ENCODE results near the gene POLRMT. TPM values are rescaled to one million over a fixed set of nuclear protein-coding genes. Genes with fewer than 3 reads are reported as not detected.

Gene POLRMT
- total RNA-seq, 1 experiment from 2014 or later = 104 TPM

GRCh38 chr19:583968-584239 lies 49.4 kb downstream of the POLRMT start:
- no peak overlapping the region for H3K18ac ChIP-seq (ENCODE audit: insufficient read length, low read depth, low read length)
- H2BK12ac ChIP-seq (ENCODE audit: insufficient read length, low read depth, low read length) = no peak overlapping the region
- TF ChIP-seq CTCF (conservative IDR thresholded peaks at IDR 0.05) = no peak
- H3K4me1 ChIP-seq (ENCODE audit: insufficient read depth, low read length) = no peaks in the 10 kb centered on the region
- no peaks in the 10 kb centered on the region for H4K20me1 ChIP-seq (ENCODE audit: control insufficient read depth, insufficient read depth, insufficient read length)
- H3K27ac ChIP-seq (ENCODE audit: insufficient read length, low read depth, low read length) = no peak overlapping the region
- H3K4ac ChIP-seq (ENCODE audit: low read depth, low read length) = no peak overlapping the region
- H3K9me3 Mint-ChIP-seq = no peaks in the 10 kb centered on the region
- H2AK5ac ChIP-seq (ENCODE audit: insufficient read length, low read length) = no peak overlapping the region
- no peak overlapping the region for H2BK5ac ChIP-seq (ENCODE audit: insufficient read length, low read length)
- no peak overlapping the region for H2BK120ac ChIP-seq (ENCODE audit: low read depth, low read length, poor library complexity, severe bottlenecking)
- no peak overlapping the region for H2AFZ ChIP-seq (ENCODE audit: low read length)
- H2BK15ac ChIP-seq (ENCODE audit: low read depth, low read length) = no peak overlapping the region
- DNase-seq = no peak
- H4K5ac ChIP-seq (ENCODE audit: insufficient read length, low read depth, low read length) = no peak overlapping the region
- H3K23me2 ChIP-seq (ENCODE audit: insufficient read length, low read depth, low read length, poor library complexity, severe bottlenecking) = no peaks in the 10 kb centered on the region
- H3K27me3 ChIP-seq (ENCODE audit: insufficient read depth, low read length) = peaks cover 1% of the 10 kb centered on the region; the same call in 1 of the 2 replicates
- peaks cover 3% of the 10 kb centered on the region for H3K79me1 ChIP-seq (ENCODE audit: insufficient read depth, low read depth, low read length, poor library complexity, severe bottlenecking)
- H3T11ph ChIP-seq (ENCODE audit: low read length) = no peak overlapping the region
- no peak overlapping the region for H3K4me3 Mint-ChIP-seq
- WGBS (ENCODE audit: extremely low coverage, insufficient read length, low lambda C conversion rate) = no CpG with 5 or more reads among the region's 5 CpGs
- H3K9ac ChIP-seq (ENCODE audit: extremely low read depth, insufficient read length, low read length) = no peak overlapping the region
- H3K27me3 Mint-ChIP-seq (ENCODE audit: low read depth) = peaks cover 10% of the 10 kb centered on the region
- no peaks in the 10 kb centered on the region; the same call in 1 of the 2 replicates for H3K79me2 ChIP-seq (ENCODE audit: insufficient read depth, low read length)
- H3K14ac ChIP-seq (ENCODE audit: insufficient read depth, low read length) = no peak overlapping the region
- no peak overlapping the region for H3K56ac ChIP-seq (ENCODE audit: insufficient read length, low read depth, low read length)
- H4K91ac ChIP-seq (ENCODE audit: insufficient read length, low read depth, low read length) = no peak overlapping the region
- H3K9me3 ChIP-seq (ENCODE audit: control insufficient read depth, low read depth, low read length) = no peaks in the 10 kb centered on the region
- peak overlapping the region in 1 of 3 experiments; percentile 86; a peak in 2 of 7 replicates for H3K27ac Mint-ChIP-seq
- peaks cover 0 to 21% (median 20%) of the 10 kb centered on the region in 3 experiments; a peak in 5 of 7 replicates for H3K36me3 Mint-ChIP-seq (ENCODE audit: insufficient read depth in 1 of 3, low read depth in 3 of 3)
- H4K8ac ChIP-seq (replicated peaks; ENCODE audit: insufficient read length, low read depth, low read length) = no peak overlapping the region
- H3K23ac ChIP-seq (ENCODE audit: insufficient read length, low read depth, low read length) = no peak overlapping the region
- H2BK20ac ChIP-seq (ENCODE audit: low read depth, low read length, poor library complexity, severe bottlenecking) = no peak overlapping the region
- peaks cover 4 to 9% of the 10 kb centered on the region in 2 experiments for H3K4me1 Mint-ChIP-seq
- H3K4me2 ChIP-seq (ENCODE audit: insufficient read depth, insufficient read length, low read length) = no peak overlapping the region
